GM21576 (cell line): ENCODE data around the gene PAGR1.
"Not testable (repeated sequence)": the region's sequence is repeated elsewhere in the genome, so short reads cannot be mapped to it uniquely, and the experiment has no call there.

Experiments used
- ATAC-seq: cut with Tn5 transposase; IDR thresholded peaks from one replicate; pipeline ENCODE4 v1.9.1; 2021; ENCODE audit warnings: mild to moderate bottlenecking, moderate library complexity; ENCODE audit not compliant: unreplicated experiment

The PAGR1 gene

DNA sequence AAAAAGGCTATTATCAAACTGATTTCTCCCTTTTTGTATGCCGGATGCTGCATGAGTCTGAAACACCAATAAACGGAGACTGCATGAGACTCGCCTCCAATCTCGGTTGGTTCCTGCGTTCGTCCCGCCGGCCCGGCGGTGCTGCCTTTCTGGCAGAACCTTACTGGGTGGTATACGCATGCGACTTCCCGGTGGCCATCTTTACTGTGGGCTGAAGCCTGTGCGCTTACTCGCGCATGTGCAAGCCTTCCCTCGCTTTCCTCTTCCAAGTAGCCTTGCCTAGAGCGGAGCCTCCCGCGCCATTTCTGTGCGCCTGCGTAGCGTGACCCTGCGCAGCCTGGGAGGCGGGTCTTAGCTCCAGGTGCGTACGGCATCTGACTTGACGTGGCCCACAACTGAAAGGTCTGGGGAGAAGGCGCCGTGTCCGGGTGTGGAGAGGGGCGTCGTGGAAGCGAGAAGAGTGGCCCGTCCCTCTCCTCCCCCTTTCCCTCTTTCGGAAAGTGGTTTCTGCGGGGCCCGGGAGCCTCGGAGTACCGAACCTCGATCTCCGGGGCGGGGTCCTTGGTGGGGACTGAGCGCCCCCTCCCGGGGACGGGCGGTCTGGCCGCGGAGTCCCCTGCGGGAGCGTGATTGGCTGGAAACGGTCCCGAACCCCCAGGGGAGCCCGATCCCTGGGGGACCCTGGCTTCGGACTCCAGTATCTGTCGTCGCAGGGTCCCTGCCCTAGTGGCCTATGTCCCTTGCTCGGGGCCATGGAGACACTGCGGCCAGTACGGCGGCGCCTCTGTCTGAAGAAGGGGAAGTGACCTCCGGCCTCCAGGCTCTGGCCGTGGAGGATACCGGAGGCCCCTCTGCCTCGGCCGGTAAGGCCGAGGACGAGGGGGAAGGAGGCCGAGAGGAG, at the start of gene PAGR1:
TSS of gene PAGR1 (plus strand) at position 360 of the 901 bp plus-strand sequence. CDS start at position 734, 374 bp downstream.
- peak; percentile 49 for ATAC-seq

- no peak for ATAC-seq
Observed at GRCh38 chr16:29766571-29766970, 49.4 kb upstream of the PAGR1 start.

DNA sequence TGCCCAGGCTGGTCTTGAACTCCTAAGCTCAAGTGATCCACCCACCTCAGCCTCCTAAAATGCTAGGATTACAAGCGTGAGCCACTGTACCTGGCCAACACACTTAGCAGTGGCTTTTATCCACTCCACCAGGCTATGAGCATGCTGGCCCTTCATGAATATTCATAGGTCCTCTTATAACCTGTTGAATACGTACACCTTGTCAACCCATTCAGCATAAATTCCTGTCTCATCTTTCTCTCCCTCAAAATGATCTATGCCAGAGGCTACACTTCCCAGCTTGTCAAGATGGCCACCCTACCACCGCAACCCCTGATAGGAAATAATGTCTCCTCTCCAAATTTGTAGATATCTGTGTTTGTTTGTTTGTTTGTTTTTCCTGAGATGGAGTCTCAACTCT, 48.9 kb upstream of the PAGR1 start:
- no peak for ATAC-seq

DNA sequence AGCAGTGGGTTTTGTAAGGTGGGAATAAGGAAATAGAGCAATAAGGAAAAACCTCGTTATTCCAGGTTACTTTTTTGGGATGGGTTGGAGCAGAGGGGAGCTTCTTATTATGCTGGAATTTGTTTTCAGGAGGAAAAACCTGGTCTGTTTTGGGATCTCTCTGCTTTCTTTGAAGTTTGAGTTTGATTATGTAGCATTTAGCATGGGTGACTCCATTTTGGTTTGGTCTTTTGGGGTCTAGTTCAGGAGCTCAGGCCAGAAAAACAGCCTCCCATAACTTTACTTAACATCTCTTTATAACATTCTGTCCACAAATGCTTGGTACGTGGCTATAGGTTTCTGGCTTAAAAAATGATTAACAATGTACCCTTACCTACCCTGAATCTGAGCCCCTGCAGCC, 46.4 kb upstream of the PAGR1 start:
- no peak for ATAC-seq

GRCh38 chr16:29770250-29770929, 45.6 kb upstream of the PAGR1 start:
- no peak for ATAC-seq

- ATAC-seq = not testable (repeated sequence)
Observed at GRCh38 chr16:29772330-29772729, 43.6 kb upstream of the PAGR1 start.

- ATAC-seq = no peak
Observed at GRCh38 chr16:29774730-29775129, 41.2 kb upstream of the PAGR1 start.

GRCh38 chr16:29775742-29776408, 40.1 kb upstream of the PAGR1 start:
- ATAC-seq = no peak

DNA sequence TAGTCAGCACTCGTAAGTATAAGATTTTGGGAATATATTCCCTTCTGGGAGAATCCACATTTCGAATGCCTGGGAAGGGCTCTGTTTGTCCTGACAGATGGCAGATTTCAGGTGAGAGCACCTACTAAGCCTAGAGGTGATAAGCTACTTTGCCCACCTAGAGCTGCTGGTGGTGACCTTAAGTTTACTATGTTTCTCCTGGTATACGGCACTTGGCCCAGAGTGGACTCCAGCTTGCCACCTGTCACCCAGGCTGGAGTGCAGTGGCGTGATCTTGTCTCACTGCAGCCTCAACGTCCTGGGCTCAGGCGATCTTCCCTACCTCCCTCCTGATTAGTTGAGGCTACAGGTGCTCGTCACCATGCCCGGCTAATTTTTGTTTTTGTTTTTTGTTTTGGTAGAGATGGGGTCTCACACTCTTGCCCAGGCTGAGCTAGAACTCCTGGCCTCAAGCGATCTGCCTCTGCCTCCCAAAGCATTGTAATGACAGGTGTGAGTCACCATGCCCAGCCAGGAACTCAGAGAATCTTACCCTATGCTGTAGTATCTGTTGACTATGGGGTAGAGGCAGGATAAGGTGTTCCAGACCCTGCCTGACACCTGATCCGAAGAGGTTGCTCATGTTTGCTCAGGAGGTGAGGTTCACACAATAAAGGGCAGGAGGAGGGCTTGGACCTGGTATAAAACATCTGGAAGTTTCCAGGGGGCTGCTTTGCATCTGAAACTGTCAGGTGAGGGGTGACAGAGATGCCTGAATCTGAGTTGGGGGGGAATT, 38.2 kb upstream of the PAGR1 start, which contains the start of gene ZG16:
TSS of gene ZG16 (plus strand) at position 681 of the 775 bp plus-strand sequence. CDS start 1,011 bp downstream, outside the sequence.
- ATAC-seq = no peak

DNA sequence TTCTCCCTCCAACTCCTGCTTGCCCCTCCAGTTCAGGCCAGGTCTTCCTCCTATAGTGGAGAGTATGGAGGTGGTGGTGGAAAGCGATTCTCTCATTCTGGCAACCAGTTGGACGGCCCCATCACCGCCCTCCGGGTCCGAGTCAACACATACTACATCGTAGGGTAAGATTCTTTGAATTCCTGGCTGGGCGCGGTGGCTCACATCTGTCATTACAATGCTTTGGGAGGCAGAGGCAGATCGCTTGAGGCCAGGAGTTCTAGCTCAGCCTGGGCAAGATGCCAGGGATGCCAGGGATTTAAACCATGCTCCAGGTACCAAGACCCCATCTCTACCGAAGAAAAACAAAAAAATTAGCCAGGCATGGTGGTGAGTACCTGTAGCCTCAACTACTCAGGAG, 36.5 kb upstream of the PAGR1 start:
- ATAC-seq = no peak

DNA sequence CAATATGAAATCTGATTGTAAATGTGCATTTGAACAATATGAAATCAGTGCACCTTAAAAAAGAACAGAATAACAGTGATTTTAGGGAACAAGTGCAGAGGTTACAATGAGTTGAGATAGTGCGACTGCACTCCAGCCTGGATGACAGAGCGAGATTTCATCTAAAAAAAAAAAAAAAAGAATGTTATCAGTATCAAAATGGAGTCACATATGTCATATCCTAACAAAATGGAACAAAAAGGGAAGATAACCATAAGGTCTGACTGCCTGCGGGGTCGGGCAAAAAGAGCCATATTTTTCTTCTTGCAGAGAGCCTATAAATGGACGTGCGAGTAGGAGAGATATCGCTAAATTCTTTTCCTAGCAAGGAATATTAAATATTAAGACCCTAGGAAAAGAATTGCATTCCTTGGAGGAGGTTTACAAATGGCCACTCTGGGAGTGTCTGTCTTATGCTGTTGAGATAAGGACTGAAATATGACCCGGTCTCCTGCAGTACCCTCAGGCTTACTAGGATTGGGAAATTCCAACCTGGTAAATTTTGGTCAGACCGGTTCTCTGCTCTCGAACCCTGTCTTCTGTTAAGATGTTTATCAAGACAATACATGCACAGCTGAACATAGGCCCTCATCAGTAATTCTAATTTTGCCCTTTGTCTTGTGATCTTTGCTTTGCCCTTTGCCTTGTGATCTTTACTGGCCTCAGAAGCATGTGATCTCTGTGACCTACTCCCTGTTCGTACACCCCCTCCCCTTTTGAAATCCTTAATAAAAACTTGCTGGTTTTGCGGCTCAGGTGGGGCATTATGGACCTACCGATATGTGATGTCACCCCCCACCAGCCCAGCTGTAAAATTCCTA, 32.6 kb upstream of the PAGR1 start:
- not testable (repeated sequence) for ATAC-seq

DNA sequence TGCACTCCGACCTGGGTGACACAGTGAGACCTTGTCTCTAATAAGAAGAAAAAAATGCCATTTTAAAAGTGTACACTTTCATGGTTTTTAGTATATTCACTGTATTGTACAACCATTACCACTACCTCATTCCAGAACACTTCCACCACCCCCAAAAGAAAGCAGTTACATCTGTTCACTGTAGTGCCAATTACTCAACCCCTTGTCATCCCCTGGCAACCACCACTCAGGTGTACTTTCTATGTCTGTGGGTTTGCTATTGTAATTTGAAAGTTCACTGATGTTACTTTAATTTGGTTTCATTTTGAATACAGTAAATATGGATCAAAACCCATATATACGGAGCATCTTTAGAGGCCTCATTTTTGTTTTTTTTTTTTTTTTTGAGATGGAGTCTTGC, 31.8 kb upstream of the PAGR1 start:
- no peak for ATAC-seq

DNA sequence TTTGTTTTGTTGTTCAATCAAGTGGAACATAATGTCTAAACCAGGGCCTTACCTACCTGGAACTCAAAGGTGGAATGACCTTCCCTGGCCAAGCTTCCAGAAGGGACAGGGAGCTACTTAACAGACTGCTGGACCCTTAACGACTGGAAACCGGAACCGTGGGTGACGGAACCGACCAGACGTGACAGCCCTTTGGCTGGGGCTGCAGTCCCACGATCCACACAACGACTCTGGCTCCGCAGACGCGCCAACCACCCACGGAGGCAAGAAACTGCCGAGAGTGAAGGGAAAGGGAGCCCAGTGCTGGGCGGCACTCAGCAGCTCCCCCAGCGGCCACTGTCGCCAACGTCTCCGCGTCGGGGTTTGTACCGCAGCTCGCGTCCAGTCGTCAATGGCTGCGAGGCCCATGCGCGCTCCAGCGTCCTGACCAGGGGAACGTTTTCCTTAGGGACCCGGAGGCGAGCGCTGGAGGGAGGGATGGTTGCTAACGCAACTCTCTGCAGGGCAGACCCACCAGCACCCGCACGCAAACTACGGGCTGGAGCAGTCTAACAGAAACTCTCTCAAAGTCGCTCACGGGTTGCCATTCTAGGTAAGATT, 31.0 kb upstream of the PAGR1 start:
- no peak for ATAC-seq

GRCh38 chr16:29787155-29787554, 28.8 kb upstream of the PAGR1 start:
- ATAC-seq = not testable (repeated sequence)

GRCh38 chr16:29789775-29790182, 26.2 kb upstream of the PAGR1 start:
- no peak for ATAC-seq

DNA sequence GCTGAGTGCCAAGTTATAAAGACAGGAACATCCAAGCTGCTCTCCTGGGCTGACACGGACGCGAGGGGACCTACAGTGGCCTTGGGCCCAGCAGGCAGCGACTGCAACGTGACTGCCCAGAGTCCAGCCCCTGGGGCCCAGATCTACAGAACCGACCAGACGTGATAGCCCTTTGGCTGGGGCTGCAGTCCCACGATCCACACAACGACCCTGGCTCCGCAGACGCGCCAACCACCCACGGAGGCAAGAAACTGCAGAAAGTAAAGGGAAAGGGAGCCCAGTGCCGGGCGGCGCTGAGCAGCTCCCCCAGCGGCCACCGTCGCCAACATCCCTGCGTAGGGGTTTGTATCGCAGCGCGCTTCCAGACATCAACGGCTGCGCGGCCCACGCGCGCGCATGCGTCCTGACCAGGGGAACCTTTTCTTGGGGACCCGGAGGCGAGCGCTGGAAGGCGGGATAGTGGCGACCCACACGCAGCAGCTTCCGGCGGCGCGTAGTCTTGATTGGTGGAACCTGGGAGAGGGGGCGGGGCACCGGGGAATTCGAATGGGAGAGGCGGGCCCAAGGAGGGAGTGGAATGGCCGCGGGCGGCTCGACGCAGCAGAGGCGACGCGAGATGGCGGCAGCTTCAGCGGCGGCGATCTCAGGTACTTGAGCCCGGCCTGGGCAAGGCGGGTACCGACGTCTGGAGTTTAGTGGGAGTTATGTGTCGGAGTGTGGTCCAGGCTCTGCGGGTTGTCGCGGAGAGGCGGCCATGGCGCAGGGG, 25.6 kb upstream of the PAGR1 start, which contains the start of gene KIF22:
TSS of gene KIF22 (plus strand) at position 569 of the 766 bp plus-strand sequence. CDS start at position 578, 9 bp downstream.
- ATAC-seq = peak; percentile 87

- ATAC-seq = no peak
Observed at GRCh38 chr16:29790949-29791844, 24.8 kb upstream of the PAGR1 start.
